M059J (cell line): ENCODE results near the gene NUDT22. TPM values are rescaled to one million over a fixed set of nuclear protein-coding genes. Genes with fewer than 3 reads are reported as not detected.
A peak's percentile ranks its signal among the peaks of the same experiment; 100 is the strongest.

Experiments used
- DNase-seq: peaks from one replicate; pipeline ENCODE4 v3.0.0-alpha.2; 2012; ENCODE audit warnings: low read depth
- total RNA-seq: library from RNA; depleted of rRNA; stranded (reverse); fragments of >200 nt; shearing (Covaris generic); gene quantifications from 2 replicates; pipeline ENCODE4 v1.2.3, GENCODE V29; 2014

NUDT22 gene
- total RNA-seq, 1 experiment from 2014 or later: 79.3 TPM

GRCh38 chr11:64227405-64227956, 1.4 kb downstream of the NUDT22 start:
- no peak for DNase-seq

DNA sequence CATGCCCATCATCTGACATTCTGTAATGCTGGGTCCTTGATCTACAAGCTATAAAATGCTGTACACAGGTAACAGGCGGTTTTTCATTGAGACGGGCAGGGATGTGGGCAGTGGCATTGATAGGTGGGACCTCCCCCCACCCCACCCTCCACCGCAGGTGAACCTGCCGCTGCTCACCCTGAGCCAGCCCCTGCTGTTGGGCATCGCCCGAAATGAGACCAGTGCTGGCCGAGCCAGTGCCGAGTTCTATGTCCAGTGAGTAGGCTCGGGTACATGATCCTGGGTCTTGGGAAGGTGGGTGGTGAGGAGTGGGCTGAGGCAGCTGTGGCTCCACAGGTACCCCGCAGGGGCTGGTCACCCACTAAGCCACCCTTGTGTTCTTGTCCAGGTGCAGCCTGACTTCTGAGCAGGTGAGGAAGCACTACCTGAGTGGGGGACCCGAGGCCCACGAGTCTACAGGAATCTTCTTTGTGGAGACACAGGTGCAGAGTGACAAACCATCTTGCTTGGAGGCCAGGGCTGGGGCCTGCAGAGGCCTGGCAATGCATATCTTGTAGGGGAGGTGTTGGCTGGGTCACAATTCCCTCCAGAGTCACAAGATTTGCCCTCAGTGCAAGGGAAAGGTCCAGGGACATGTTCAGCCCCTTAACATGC, 3.1 kb downstream of the NUDT22 start:
- DNase-seq: no peak

GRCh38 chr11:64229744-64230170, 3.7 kb downstream of the NUDT22 start:
- no peak for DNase-seq

DNA sequence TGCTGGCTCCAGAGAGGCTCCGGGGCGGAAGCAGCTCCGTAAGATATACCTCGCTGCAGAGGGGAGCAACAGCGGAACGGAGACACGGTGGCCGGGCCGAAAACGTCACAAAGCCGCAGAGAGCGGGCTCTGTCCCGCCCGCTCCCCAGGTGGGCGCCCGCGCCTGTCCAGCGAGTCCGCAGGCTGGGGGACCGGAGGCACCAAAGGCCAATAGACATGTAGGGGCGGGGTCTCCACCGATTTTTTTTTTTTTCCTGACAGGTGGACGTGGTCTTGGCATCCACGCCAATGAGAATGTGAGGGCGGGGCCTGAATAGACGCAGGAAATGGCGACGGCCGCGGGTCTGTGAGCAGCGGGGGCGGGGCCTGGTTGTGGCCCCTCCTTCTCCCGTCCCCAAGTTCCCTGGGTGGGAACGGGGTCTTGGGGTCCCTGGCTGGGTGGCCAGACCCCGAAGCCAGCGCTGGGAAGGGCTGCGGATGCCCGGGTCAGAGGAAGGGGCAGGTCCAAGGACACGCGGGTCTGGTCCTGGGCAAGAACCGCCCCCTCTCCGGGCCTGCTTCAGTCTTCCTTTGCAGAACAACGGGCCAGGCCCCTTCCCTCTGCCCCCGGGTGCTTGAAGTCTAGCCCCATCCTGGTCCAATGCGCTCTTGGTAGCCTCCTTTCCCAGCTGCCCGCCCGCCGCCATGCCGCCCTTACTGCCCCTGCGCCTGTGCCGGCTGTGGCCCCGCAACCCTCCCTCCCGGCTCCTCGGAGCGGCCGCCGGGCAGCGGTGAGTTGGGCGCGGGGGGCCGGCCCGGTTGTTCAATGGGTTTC, 4.3 kb downstream of the NUDT22 start, which contains the start of gene DNAJC4:
DNAJC4 (plus strand) TSS at position 378 of the 814 bp plus-strand sequence; CDS start at position 685, 307 bp downstream.
- DNase-seq: peak; percentile 94

- peak; percentile 41 for DNase-seq
Observed at GRCh38 chr11:64230985-64231365, 4.9 kb downstream of the NUDT22 start.

DNA sequence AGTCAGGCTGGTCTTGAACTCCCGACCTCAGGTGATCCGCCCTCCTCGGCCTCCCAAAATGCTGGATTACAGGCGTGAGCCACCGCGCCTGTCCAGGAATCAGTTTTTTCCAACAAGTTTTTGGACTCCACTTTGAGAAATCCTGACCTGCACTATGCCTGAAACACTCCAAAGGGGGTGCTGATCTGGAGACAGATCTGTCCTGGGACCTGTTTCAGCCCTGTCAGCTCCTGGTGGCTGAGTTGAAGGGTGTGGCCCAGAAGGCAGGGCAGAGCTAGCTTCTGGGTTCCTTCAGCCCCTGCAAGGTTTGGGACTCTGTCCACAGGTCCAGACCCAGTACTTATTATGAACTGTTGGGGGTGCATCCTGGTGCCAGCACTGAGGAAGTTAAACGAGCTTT, 5.5 kb downstream of the NUDT22 start:
- DNase-seq: no peak

DNA sequence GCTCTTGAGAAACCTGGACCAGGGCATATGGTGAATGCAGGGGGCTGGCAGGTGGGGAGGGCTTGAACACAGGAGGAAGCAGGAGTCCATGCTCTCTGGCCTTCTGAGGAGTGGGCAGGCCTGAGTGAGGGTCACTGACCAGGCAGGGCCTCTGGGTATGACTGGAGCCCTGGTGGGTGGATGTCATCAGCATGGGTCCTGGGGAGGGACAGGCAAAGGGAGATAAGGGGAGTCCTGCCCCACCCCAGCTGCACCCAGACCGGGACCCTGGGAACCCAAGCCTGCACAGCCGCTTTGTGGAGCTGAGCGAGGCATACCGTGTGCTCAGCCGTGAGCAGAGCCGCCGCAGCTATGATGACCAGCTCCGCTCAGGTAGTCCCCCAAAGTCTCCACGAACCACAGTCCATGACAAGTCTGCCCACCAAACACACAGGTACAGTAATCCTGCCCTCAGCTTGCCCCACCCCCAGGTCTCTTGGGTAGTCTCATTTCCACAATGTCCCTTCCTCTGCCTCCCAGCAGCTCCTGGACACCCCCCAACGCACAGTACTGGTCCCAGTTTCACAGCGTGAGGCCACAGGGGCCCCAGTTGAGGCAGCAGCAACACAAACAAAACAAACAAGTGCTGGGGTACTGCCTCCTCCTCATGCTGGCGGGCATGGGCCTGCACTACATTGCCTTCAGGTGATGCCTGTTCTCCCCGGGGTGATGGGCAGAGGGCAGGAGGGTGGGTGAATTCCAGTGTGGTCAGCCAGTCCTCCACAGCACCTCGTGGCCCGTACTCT, 6.3 kb downstream of the NUDT22 start:
- no peak for DNase-seq

DNA sequence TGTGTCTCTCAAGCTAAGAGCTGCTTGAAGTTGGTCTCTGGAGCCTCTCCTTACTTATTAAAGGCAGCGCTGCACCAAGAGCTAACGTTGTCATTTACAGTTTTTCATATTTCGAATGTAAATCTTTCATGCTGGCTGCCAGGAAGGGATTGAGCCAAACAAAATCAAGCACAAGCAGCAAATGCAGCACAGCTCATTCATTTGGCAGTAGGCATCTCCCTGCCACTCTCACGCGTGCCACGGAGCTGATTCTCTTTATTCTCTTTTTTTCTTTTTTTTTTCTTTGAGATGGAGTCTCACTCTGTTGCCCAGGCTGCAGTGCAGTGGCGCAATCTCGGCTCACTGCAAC, 6.9 kb downstream of the NUDT22 start:
- no peak for DNase-seq

- DNase-seq: peak; percentile 60
Observed at GRCh38 chr11:64233913-64234586, 8.0 kb downstream of the NUDT22 start, which contains the start of gene VEGFB. Gene VEGFB (plus strand): TSS chr11:64234584. CDS start chr11:64234834, 250 bp downstream.

DNA sequence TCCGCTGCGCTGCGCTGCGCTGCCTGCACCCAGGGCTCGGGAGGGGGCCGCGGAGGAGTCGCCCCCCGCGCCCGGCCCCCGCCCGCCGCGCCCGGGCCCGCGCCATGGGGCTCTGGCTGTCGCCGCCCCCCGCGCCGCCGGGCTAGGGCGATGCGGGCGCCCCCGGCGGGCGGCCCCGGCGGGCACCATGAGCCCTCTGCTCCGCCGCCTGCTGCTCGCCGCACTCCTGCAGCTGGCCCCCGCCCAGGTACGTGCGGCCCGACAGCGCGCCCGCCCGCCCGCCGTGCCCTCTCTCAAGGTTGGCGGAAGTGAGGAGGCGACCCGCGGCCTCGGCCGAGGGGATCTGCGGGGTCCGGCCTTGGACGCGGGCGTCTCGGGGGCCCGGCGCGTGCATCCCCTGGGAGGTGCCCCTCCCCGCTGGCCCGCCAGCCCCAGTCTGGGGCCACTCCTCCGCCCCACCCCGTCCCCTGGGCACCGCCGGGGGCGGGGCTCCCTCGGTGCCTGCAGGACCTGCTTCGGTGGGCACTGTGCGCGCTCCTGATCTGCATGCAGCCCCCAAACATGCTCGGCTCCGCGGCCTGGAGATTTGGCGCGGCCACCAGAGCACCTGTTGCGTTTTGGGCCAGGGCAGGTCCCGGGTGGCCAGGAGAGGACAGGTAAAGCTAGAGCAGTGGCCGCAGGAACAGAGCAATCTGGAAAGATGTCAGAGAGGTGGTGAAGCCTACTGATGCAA, 8.7 kb downstream of the NUDT22 start:
- DNase-seq: peak; percentile 37

DNA sequence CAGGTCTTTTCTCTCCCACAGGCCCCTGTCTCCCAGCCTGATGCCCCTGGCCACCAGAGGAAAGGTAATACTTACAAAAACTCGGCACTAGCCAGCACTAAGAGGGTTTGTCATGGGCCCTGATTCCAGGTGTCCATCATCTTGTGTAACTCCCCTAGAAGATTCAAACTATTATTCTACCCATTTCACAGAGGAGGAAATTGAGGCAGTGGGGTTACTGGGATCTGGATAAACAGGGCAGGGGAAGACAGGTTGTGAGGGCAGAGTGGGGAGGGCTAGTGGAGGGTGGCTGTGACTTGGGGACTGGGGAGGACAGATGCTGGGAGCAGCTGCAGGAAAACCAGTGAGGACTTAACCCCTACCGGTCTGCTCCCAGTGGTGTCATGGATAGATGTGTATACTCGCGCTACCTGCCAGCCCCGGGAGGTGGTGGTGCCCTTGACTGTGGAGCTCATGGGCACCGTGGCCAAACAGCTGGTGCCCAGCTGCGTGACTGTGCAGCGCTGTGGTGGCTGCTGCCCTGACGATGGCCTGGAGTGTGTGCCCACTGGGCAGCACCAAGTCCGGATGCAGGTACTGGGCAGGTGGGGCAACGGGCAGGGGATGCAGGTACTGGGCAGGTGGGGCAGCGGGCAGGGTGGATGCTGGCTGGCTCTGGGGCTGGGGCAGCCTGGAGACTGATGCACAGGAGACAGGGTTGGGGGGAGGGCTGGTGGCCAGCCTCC, 9.5 kb downstream of the NUDT22 start:
- DNase-seq: no peak

GRCh38 chr11:64237484-64237951, 11.4 kb downstream of the NUDT22 start:
- DNase-seq: no peak

DNA sequence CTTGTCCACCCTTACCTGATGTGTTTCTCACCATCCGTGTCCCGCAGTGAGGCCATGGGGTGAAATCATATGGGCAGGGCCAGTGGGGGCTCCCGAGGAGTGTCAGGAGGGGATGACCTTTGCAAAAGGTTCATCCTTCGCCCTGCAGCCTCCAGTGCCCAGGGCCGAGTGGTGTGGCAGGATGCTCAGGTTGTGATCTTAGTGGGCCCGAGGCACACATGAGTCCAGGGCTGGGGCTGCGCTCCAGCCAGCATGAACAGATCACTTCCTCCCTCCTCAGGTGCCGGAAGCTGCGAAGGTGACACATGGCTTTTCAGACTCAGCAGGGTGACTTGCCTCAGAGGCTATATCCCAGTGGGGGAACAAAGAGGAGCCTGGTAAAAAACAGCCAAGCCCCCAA, 12.0 kb downstream of the NUDT22 start:
- DNase-seq: no peak

GRCh38 chr11:64238999-64239398, 12.9 kb downstream of the NUDT22 start:
- no peak for DNase-seq

- no peak for DNase-seq
Observed at GRCh38 chr11:64239662-64240434, 13.8 kb downstream of the NUDT22 start.

GRCh38 chr11:64240435-64241240, 14.6 kb downstream of the NUDT22 start, which contains the start of gene FKBP2:
Gene FKBP2 (plus strand): TSS chr11:64241095. CDS start chr11:64242388, 1,293 bp downstream.
- peak; percentile 96 for DNase-seq

DNA sequence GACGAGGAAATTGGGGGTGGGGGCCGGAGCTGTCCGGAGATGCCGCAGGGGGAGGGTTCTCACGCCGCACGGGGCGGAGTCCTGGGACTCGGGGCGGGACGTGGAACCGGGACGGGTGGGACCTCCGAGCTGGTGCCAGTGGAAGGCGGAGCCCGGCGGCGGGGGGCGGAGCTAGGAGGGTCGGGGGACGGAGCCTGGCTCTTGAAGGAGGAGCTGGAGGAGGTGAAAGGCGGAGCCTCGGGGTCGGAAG, 15.1 kb downstream of the NUDT22 start:
- DNase-seq: peak; percentile 98
